HEK293 (cell line): Measurements from ENCODE around the gene DNAJC13.

ENCODE experiments used
- CTCF ChIA-PET: fragments of 350-600 bp; formaldehyde crosslinking; extraction: SDS; loops from one replicate; lab custom pipeline; 2021; ENCODE audit warnings: antibody characterized with exemption; lab: Yijun Ruan, JAX
- POLR2A ChIA-PET: fragments of 300-600 bp; formaldehyde crosslinking; extraction: SDS; loops from one replicate; lab custom pipeline; 2020; ENCODE audit warnings: antibody characterized with exemption, inconsistent platforms; lab: Yijun Ruan, JAX
- H3K27ac ChIP-seq: fragments of 200-500 bp; sonication (Bioruptor generic); 2 replicates; pipeline ENCODE4 v1.5.1; 2014; ENCODE audit warnings: low read depth, low read length, control low read depth, inconsistent platforms; ENCODE audit errors: extremely low read depth
- H3K36me3 ChIP-seq, 2 experiments: fragments of 200-500 bp in 1 of 2; sonication (Bioruptor generic) in 1 of 2; 1 replicate in 1 of 2; 2 replicates in 1 of 2; pipeline ENCODE4 v1.5.1; 2014 to 2017; ENCODE audit warnings: inconsistent platforms in 2 of 2, low read length in 2 of 2; ENCODE audit not compliant: control insufficient read depth in 2 of 2, insufficient read depth in 1 of 2
- H3K4me1 ChIP-seq: fragments of 200-500 bp; sonication (Bioruptor generic); 2 replicates; pipeline ENCODE4 v1.5.1; 2014; ENCODE audit warnings: mild to moderate bottlenecking, low read length, inconsistent platforms; ENCODE audit not compliant: control insufficient read depth, insufficient read depth
- H3K4me3 ChIP-seq: 2 replicates; pipeline ENCODE4 v1.5.1; 2011; ENCODE audit warnings: low read depth, mild to moderate bottlenecking, control low read depth, low read length, moderate library complexity
- H3K9me3 ChIP-seq: fragments of 200-500 bp; sonication (Bioruptor generic); 2 replicates; pipeline ENCODE4 v1.5.1; 2014; ENCODE audit warnings: low read depth, low read length, inconsistent platforms; ENCODE audit not compliant: control insufficient read depth, insufficient read depth
- HIC1 ChIP-seq: fragments of 450-650 bp; formaldehyde crosslinking; IDR thresholded peaks from 2 replicates; pipeline ENCODE4 v1.5.1; 2016; ENCODE audit warnings: missing biosample characterization, missing genetic modification characterization
- HOXC10 ChIP-seq: sonication (generic); formaldehyde crosslinking; IDR thresholded peaks from 2 replicates; pipeline ENCODE4 v1.8.1; 2023; ENCODE audit warnings: mild to moderate bottlenecking, missing genetic modification reagents
- OVOL3 ChIP-seq: fragments of 450-650 bp; formaldehyde crosslinking; IDR thresholded peaks from 2 replicates; pipeline ENCODE4 v1.5.1; 2016; ENCODE audit warnings: missing biosample characterization, missing genetic modification characterization
- SCRT1 ChIP-seq: fragments of 450-650 bp; formaldehyde crosslinking; IDR thresholded peaks from 2 replicates; pipeline ENCODE4 v1.5.1; 2016; ENCODE audit warnings: missing biosample characterization, missing genetic modification characterization, borderline replicate concordance
- SETDB1 ChIP-seq: IDR thresholded peaks from one replicate; pipeline ENCODE4 v1.6.1; 2017; ENCODE audit warnings: mild to moderate bottlenecking, low read length, moderate library complexity, mixed read lengths; ENCODE audit not compliant: insufficient read length
- TSHZ1 ChIP-seq: fragments of 450-650 bp; formaldehyde crosslinking; IDR thresholded peaks from 2 replicates; pipeline ENCODE4 v1.5.1; 2016; ENCODE audit warnings: missing biosample characterization, missing genetic modification characterization, borderline replicate concordance
- ZBTB44 ChIP-seq: fragments of 450-650 bp; IDR thresholded peaks from 2 replicates; pipeline ENCODE4 v1.5.1; 2018; ENCODE audit warnings: missing biosample characterization, mild to moderate bottlenecking, missing genetic modification characterization
- ZBTB49 ChIP-seq: fragments of 450-650 bp; formaldehyde crosslinking; IDR thresholded peaks from 2 replicates; pipeline ENCODE4 v1.5.1; 2016; ENCODE audit warnings: missing biosample characterization, missing genetic modification characterization, low read depth
- ZBTB6 ChIP-seq: fragments of 450-650 bp; formaldehyde crosslinking; IDR thresholded peaks from 2 replicates; pipeline ENCODE4 v1.5.1; 2017; ENCODE audit warnings: missing biosample characterization, missing genetic modification characterization
- ZNF16 ChIP-seq: fragments of 450-650 bp; formaldehyde crosslinking; IDR thresholded peaks from 2 replicates; pipeline ENCODE4 v1.5.1; 2016; ENCODE audit warnings: low read depth, missing biosample characterization, missing genetic modification characterization
- ZNF184 ChIP-seq: fragments of 450-650 bp; IDR thresholded peaks from 2 replicates; pipeline ENCODE4 v1.5.1; 2018; ENCODE audit warnings: missing biosample characterization, mild to moderate bottlenecking, missing genetic modification characterization
- ZNF26 ChIP-seq: fragments of 450-650 bp; formaldehyde crosslinking; IDR thresholded peaks from 2 replicates; pipeline ENCODE4 v1.5.1; 2016; ENCODE audit warnings: missing biosample characterization, missing genetic modification characterization
- ZNF354C ChIP-seq: fragments of 450-650 bp; formaldehyde crosslinking; IDR thresholded peaks from 2 replicates; pipeline ENCODE4 v1.5.1; 2016; ENCODE audit warnings: missing biosample characterization, missing genetic modification characterization, low read depth, borderline replicate concordance
- ZNF560 ChIP-seq: fragments of 450-650 bp; formaldehyde crosslinking; IDR thresholded peaks from 2 replicates; pipeline ENCODE4 v1.5.1; 2017; ENCODE audit warnings: missing biosample characterization, missing genetic modification characterization, borderline replicate concordance
- ZNF561 ChIP-seq: fragments of 450-650 bp; IDR thresholded peaks from 2 replicates; pipeline ENCODE4 v1.5.1; 2018; ENCODE audit warnings: missing biosample characterization, missing genetic modification characterization, borderline replicate concordance
- ZNF654 ChIP-seq: fragments of 450-650 bp; formaldehyde crosslinking; IDR thresholded peaks from 2 replicates; pipeline ENCODE4 v1.5.1; 2016; ENCODE audit warnings: low read depth, missing biosample characterization, missing genetic modification characterization
- ZNF704 ChIP-seq: fragments of 450-650 bp; formaldehyde crosslinking; IDR thresholded peaks from 2 replicates; pipeline ENCODE4 v1.5.1; 2016; ENCODE audit warnings: missing biosample characterization, missing genetic modification characterization
- ZNF837 ChIP-seq: fragments of 450-650 bp; formaldehyde crosslinking; IDR thresholded peaks from 2 replicates; pipeline ENCODE4 v1.5.1; 2016; ENCODE audit warnings: missing biosample characterization, missing genetic modification characterization

Gene DNAJC13

GRCh38 chr3:132535575-132536441 lies 118.5 kb downstream of the DNAJC13 start:
- Histone ChIP-seq H3K9me3 (no peaks in the 10 kb centered on the region), H3K4me3 (no peak overlapping the region), H3K27ac (no peak overlapping the region), H3K4me1 (no peaks in the 10 kb centered on the region), H3K36me3 (peaks cover 0 to 28% of the 10 kb centered on the region in 2 experiments; a peak in 2 of 3 replicates)
- ChIA-PET CTCF (interaction anchor here (0.5 to 2.1 kb wide), 23 partner anchors 9 to 486 kb away, joined by 3 to 28 read pairs (median 3); partner anchors contain the start of genes ACAD11 and UBA5), POLR2A (no interaction called here)
- no peak for TF ChIP-seq TSHZ1
- TF ChIP-seq ZBTB49, result no peak
- peak; percentile 14 for TF ChIP-seq SETDB1
- no peak for TF ChIP-seq ZBTB44 (tag by site-specific recombination)
- no peak for TF ChIP-seq ZNF837 (tag by site-specific recombination)
- TF ChIP-seq ZNF184 (tag by site-specific recombination), result no peak
- TF ChIP-seq ZNF560 (tag by site-specific recombination), result no peak
- TF ChIP-seq ZNF561 (tag by site-specific recombination), result no peak
- no peak for TF ChIP-seq OVOL3 (tag by site-specific recombination)
- TF ChIP-seq ZNF354C (tag by site-specific recombination), result no peak
- TF ChIP-seq HIC1 (tag by site-specific recombination), result no peak
- TF ChIP-seq ZBTB6 (tag by site-specific recombination), result no peak
- TF ChIP-seq HOXC10 (CRISPR knock-in tag), result no peak
- no peak for TF ChIP-seq ZNF26 (tag by site-specific recombination)
- TF ChIP-seq ZNF704 (tag by site-specific recombination), result no peak
- peak; percentile 46 for TF ChIP-seq ZNF654 (tag by site-specific recombination)
- TF ChIP-seq SCRT1 (tag by site-specific recombination), result no peak
- no peak for TF ChIP-seq ZNF16 (tag by site-specific recombination)
